Activated T-helper 9 cell treated with anti-CD3 and anti-CD28 coated beads, Interleukin-2, amount 50 U/mL, for 16 hours (primary cell): ENCODE data around the gene RNF207.

Experiments used
- DNase-seq: peaks from one replicate; pipeline ENCODE4 v3.0.0-alpha.2; 2020; ENCODE audit warnings: low read depth

RNF207 gene

DNA sequence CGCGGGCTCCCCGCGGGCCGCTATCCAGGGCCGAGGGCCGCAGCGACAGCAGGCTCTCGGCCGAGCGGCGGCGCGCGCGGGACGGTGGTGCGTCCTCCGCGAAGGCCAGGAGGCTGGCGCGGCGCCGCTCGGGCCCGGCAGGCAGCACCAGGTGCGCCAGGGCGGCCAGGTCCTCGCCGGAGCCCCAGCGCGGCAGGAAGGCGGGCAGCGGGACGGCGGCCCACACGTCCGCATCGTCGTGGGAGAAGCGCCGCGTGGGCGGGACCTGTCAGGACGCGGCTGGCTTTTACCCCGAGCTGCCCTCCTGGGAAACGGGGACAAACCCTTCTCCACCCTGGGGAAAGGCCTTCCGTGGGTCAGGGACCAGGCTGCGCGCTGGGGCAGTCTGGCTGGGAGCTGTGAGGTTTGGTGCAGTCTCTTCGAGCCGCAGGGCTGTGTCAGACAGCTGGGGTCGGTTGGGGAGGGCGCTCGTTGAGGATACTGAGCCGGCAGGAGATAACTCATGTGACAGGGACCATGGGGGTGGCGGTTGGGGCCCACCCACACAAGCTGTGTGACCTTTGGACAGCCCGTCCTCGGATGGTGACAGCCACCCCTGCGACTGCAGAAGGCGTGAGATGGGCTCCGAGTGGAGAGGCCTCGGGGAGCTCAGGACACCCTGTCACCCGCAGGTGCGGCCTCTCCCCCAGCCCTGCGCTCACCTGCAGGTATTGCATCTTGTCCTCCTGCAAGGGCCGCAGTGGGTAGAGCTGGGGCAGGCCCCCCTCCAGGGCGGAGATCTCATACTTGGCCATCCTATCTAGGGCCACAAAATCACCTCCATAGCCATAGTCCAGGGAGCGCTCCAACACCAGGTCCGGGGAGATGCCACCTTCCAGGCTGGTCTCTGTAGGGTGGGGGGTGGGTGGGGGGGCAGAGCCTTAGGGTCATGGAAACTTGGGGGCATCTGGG lies 44.1 kb downstream of the RNF207 start:
- no peak for DNase-seq

DNA sequence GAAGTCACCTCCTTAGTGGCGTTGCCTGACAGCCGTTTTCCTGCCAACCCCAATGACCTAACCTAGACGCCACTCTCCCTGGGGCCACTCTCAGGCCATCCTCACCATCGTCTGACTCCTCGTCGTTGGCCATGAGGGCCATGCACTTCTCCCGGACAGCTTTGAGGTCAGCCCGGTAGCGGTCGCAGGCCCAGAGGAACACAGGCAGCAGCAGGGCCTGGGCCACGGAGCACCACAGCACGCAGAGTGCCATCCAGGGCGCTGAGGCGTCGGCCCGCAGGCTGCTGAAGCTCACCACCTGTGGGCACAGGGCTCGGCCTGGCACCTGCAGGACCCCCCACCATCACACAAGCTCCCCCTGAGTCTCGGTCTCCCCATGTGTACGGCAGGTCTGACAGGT lies 45.3 kb downstream of the RNF207 start:
- no peak for DNase-seq

- DNase-seq, result no peak
These were observed 45.9 kb downstream of the RNF207 start for GRCh38 chr1:6251681-6252373.

DNA sequence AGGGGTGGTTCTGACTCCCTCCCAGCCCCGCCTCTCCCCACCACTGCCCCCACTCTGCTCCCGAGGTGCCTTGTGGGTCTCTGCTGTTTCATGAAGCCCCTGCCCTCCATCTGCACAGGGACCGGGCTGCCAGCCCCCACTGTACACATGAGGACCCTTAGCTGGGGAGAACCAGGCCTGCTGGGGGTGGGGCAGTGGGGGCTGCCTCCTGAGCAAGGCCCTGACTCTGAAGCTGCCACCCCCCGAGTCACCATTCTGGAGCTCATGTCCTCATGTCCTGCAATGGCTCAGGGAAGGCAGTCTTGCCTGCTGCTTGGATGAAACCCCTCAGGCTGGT lies 46.4 kb downstream of the RNF207 start:
- DNase-seq, result no peak

- no peak for DNase-seq
These were observed 47.5 kb downstream of the RNF207 start for GRCh38 chr1:6253380-6253779.

- no peak for DNase-seq
These were observed 48.8 kb downstream of the RNF207 start for GRCh38 chr1:6254691-6255090.

- DNase-seq, result no peak
These were observed 50.7 kb downstream of the RNF207 start for GRCh38 chr1:6256645-6257044.

DNA sequence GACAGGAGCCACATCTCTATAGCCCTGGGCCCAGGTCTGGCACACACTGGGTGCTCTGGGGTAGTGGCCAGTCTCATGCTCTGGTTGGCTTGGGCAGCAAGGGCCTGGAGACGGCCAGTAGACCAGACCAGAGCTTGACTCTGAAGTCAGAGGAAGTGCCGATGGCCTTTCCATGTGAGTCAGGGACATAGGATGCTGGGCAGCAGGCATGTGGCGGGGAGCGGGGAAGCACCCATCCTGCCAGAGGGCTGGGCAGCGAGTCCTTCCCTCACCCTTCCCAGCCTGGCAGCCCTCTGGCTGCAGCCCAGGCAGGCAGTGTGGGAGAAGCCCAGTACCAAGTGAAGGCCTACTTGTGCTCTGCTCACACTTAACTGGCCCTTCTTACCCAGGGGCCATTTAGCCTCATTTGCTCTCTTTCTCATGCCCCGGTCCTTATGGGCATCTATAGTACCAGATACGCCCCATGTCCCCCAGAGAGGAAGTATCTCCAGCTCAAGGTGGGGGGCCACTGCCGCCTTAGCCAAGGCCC lies 51.7 kb downstream of the RNF207 start:
- DNase-seq, result no peak

- no peak for DNase-seq
These were observed 52.8 kb downstream of the RNF207 start for GRCh38 chr1:6258675-6259074.

DNA sequence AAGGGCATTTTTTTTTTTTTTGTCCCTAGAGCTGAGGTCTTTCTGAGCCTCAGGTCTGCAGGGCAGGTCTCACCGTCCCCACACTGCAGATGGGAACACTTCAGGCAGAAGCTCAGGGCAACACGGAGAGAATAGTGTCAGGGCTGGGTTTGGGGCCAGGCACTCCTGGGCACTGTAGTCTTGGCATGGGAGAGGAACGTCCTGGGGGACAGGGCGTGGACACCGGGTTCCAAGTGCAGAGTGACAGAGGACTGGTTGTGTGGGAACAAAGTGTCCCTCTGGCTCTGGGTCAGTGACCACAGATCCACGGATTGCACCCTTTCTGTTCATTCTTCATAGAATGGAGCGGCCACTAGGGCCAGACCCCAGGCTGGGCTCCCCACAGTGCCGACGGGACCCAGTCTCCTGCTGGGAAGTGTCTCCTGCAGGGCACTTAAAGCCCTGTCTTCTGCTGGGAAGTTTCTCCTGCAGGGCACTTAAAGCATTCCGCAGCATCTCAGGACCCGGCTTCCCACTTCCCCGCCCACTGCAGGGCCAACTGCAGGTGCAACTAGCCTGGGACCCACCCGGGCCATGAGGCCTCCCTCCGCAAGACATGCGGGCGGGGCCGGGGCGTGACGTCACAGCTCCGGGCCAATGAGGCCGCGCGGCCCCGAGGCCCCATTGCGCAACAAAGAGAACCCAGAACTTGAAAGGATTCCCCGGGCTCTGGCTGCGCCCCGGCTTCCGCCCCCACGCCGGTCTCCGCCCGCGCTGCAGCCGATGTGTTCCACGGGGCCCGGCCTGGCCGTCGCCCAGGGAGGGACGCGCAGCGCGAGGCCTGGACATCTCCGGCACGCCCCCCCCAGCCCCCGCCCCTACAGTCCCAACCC lies 53.8 kb downstream of the RNF207 start:
- DNase-seq, result peak; percentile 61

DNA sequence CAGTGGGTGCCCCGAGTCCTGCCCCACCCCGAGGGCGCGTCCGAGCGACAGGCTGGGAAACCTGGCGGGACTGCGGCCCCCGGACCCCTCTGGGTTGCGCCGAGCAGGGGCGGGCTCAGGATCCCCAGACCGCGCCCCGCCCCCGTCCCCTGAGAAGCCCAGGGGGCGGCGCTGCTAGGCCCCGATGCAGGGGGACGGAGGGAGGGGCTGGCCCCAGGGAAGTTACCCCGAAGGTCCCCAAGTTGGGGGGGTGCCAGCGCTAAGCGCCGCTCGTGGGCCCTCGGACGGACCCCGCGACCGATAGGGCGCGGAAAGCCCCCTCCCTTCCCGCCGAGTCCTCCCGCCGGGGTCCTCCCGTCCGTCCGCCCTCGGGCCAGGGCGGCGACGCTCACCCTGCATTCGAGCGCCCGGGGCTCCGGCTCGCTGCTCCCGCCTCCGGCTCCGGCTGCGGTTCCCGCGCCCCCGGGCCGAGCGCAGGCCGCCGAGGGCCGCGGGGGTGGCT lies 54.6 kb downstream of the RNF207 start:
- DNase-seq, result no peak

DNA sequence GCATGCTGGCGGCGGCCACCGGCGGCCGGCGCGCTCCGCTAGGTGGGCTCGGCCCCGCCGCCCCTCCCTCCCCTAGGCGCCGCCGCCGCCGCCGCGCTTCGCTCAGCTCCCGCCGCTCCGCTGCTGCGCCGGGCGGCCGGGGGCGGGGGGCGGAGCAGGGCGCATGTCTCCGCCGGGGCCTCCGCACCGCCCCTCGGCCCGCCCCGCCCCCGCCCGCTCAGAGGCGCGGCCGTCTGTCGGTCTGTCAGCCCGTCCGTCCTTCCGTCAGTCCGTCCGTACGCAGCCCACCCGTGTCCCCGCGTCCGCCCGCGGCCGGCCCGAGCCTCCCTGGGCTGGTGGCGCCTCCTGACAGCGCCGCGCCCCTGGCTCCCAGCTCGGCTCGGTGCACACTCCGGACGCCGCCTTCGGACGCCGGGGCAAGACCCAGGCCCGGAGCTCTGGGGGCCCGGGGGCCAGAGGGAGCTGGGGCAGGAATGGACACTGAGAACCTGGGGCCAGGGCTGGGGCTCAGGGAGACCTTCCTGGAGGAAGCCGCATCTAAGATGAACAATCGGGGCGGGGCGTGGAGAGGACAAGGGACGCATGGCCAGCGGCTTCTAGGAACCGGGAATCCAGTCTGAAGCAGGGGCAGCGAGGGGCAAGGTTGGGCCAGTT lies 55.2 kb downstream of the RNF207 start, which contains the start of gene GPR153:
TSS of gene GPR153 (minus strand) at position 138 of the 654 bp plus-strand sequence. CDS start 6,193 bp downstream, outside the sequence.
- DNase-seq, result peak; percentile 40

- DNase-seq, result no peak
These were observed 55.7 kb downstream of the RNF207 start for GRCh38 chr1:6261615-6261995.

DNA sequence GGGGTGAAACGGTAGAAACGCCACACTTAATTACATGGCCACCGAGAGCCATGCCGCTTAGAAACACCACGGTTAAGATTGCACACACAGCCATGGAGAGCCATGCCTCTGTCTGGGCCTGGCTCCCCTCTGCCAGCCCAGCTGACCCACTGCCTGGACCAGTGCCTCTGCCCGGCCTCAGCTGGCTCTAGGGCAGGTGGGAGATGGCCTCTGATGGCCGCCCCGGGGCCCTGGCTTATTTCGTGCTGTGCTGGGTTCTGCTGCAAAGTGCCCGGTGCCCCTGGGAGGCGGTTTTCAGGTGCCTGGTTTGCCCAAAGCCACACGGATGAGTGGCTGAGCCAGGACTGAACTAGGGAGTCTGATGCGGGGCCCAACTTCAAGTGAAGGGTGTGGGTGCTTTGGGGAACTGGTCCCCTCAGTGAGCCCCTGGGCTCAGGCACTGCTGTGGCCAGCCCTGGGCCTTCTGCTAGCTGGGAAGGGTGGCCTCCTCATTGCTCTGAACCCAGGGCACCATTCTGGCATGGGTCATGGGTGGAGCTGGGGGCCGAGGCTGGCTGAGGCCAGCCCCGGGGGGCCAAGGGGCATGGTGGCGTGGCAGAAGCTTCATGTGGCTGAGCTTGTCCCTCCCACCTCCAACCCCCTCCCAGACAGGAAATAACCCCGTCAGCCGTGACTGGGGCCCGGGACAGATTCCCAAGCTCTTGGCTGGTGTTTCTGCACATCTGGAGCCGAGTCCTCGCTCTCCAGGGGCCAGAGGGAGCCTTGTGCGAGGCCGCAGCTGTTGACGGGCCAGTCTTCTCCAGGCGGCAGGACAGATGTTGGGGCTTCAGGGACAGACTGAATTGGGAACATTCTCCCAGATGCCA lies 56.9 kb downstream of the RNF207 start:
- no peak for DNase-seq

GRCh38 chr1:6263716-6264115 lies 57.8 kb downstream of the RNF207 start:
- DNase-seq, result no peak

GRCh38 chr1:6265151-6265550 lies 59.2 kb downstream of the RNF207 start:
- no peak for DNase-seq

DNA sequence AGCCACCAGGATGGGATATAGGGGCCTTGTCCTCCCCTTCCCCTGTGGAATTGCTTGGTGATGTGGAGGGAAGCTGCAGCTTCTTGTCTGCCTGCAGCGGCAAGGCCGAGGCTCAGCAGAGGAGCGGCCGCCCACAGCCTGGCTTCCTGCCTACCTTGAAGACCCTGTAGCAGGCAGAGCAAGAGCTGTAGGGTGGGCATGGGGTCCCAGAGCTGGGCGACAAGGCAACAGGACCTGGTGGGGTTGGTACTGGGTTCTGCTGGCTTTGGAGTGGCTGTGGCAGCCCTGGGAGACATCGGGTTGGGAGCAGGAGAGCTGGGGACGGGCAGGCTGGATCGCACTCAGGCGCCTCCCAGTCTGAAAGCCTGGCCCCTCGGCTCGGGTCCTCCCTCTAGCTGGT lies 60.7 kb downstream of the RNF207 start:
- no peak for DNase-seq

DNA sequence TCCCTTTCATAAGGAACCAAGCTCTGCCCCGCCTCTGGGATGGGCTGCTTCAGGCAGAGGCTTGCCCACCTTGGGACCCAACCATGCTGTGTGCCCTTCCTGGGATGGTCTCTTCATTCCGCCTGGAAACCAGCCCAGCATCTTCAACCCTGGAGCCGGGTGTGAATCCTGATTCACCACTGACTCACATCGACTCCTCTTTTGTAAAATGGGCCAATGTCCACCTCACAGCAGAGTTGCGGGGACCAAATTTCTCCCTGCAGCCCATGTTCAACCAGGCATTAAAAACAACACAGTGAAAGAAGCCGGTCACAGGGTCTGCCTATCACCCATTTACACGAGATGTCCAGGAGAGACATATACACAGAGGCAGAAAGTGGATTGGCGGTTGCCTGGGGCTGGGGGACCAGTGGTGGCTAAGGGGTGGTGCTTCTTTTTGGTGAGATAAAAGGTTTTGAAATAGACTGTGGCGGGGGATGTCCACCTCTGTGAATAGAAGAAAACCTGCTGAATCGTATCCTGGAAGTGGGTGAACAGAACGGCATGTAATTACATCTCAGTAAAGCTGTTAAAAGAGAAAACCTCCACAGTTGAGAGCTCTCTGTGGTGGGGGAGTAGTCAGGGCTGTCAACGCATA lies 61.9 kb downstream of the RNF207 start:
- no peak for DNase-seq

- no peak for DNase-seq
These were observed 62.5 kb downstream of the RNF207 start for GRCh38 chr1:6268415-6268814.

GRCh38 chr1:6269296-6269695 lies 63.4 kb downstream of the RNF207 start:
- no peak for DNase-seq
